Liver (tissue), 9 donors: ENCODE results near the gene HOXA5. TPM values are rescaled to one million over a fixed set of nuclear protein-coding genes. Genes with fewer than 3 reads are reported as not detected.

Experiments
- DNase-seq: peaks from one replicate; pipeline ENCODE4 v3.0.0-alpha.2; 2017; ENCODE audit warnings: low spot score
- H3K27ac ChIP-seq, 2 donors: one replicate each; pipeline ENCODE4 v1.7.0; 2013; ENCODE audit warnings: inconsistent platforms in 2 of 2, low read length in 2 of 2, control low read depth in 1 of 2, low read depth in 1 of 2, mild to moderate bottlenecking in 1 of 2
- H3K27me3 ChIP-seq, 4 donors: one replicate each; pipeline versions ENCODE4 v1.6.1 to v1.7.0; 2013; ENCODE audit warnings: low read length in 3 of 4, inconsistent platforms in 1 of 4, mild to moderate bottlenecking in 1 of 4, moderate library complexity in 1 of 4; ENCODE audit not compliant: control insufficient read depth in 4 of 4, insufficient read depth in 4 of 4
- H3K36me3 ChIP-seq, 4 donors: one replicate each; pipeline versions ENCODE4 v1.6.1 to v1.7.0; 2013; ENCODE audit warnings: low read length in 3 of 4, mild to moderate bottlenecking in 3 of 4, low read depth in 1 of 4, moderate library complexity in 1 of 4; ENCODE audit not compliant: control insufficient read depth in 4 of 4, insufficient read depth in 3 of 4
- H3K4me1 ChIP-seq, 4 donors: one replicate each; pipeline versions ENCODE4 v1.6.1 to v1.7.0; 2013; ENCODE audit warnings: low read length in 3 of 4, mild to moderate bottlenecking in 3 of 4, moderate library complexity in 1 of 4; ENCODE audit not compliant: control insufficient read depth in 4 of 4, insufficient read depth in 4 of 4
- H3K4me3 ChIP-seq, 3 donors: one replicate each; pipeline versions ENCODE4 v1.6.1 to v1.7.0; 2013; ENCODE audit warnings: low read length in 3 of 3, control low read depth in 1 of 3, low read depth in 1 of 3, mild to moderate bottlenecking in 1 of 3
- H3K9ac ChIP-seq, 2 donors: one replicate each; pipeline ENCODE4 v1.7.0; 2013; ENCODE audit warnings: low read length in 2 of 2, mild to moderate bottlenecking in 2 of 2, moderate library complexity in 2 of 2, control low read depth in 1 of 2, low read depth in 1 of 2
- H3K9me3 ChIP-seq, 4 donors: one replicate each; pipeline versions ENCODE4 v1.6.1 to v1.7.0; 2013; ENCODE audit warnings: low read length in 3 of 4; ENCODE audit not compliant: control insufficient read depth in 4 of 4
- EGR1 ChIP-seq, 2 donors: IDR thresholded peaks; 2 replicates each; pipeline ENCODE4 v1.6.1; 2016 to 2018; ENCODE audit warnings: antibody characterized with exemption in 2 of 2, low read depth in 2 of 2
- FOXA1 ChIP-seq: IDR thresholded peaks from 2 replicates; pipeline ENCODE4 v1.6.1; 2016; ENCODE audit warnings: antibody characterized with exemption
- HNF4A ChIP-seq, 2 donors: conservative IDR thresholded peaks; 2 replicates each; pipeline ENCODE4 v1.6.1; 2016; ENCODE audit warnings: antibody characterized with exemption in 2 of 2, mild to moderate bottlenecking in 2 of 2
- HNF4G ChIP-seq: IDR thresholded peaks from 2 replicates; pipeline ENCODE4 v1.6.1; 2016; ENCODE audit warnings: antibody characterized with exemption
- RAD21 ChIP-seq, 2 donors: IDR thresholded peaks; 2 replicates each; pipeline ENCODE4 v1.6.1; 2016; ENCODE audit warnings: antibody characterized with exemption in 2 of 2, mild to moderate bottlenecking in 2 of 2
- SP1 ChIP-seq: IDR thresholded peaks from 2 replicates; pipeline ENCODE4 v1.6.1; 2018; ENCODE audit warnings: antibody characterized with exemption, mild to moderate bottlenecking
- TAF1 ChIP-seq: conservative IDR thresholded peaks from 2 replicates; pipeline ENCODE4 v1.6.1; 2016; ENCODE audit warnings: antibody characterized with exemption, mild to moderate bottlenecking
- WGBS: extraction: QIAGEN DNeasy Blood & Tissue Kit; methylation state at CpG from one replicate; pipeline ENCODE4 v1.1.7; 2013; 5-methylcytosine and 5-hydroxymethylcytosine counted together
- polyA plus RNA-seq, 2 donors: library from polyadenylated mRNA; stranded (reverse) in 1 of 2; unstranded in 1 of 2; fragments of 200-250 nt in 1 of 2; fragments of >200 nt in 1 of 2; fragmentation: Nextera tagmentation in 1 of 2; extraction: Ambion mirVana in 1 of 2; gene quantifications; one replicate each; pipeline versions ENCODE4 v1.2.1 to v1.2.3, GENCODE V29; 2013 to 2015
- total RNA-seq, 2 donors: library from RNA; depleted of rRNA; stranded (reverse); fragments of >200 nt; gene quantifications; one replicate each; pipeline ENCODE4 v1.2.3, GENCODE V29; 2014
- TF ChIP-seq, protein P1 (sequence below): fragments of 150-350 bp; IDR thresholded peaks from 2 replicates; pipeline ENCODE4 v1.5.1; 2017; ENCODE audit warnings: improper control_type of control experiment, low read depth, low read length; ENCODE audit not compliant: missing input control
- TF ChIP-seq, protein P2 (sequence below): IDR thresholded peaks from 2 replicates; pipeline ENCODE4 v1.6.1; 2016; ENCODE audit warnings: antibody characterized with exemption, mild to moderate bottlenecking
- TF ChIP-seq, protein P3 (sequence below): IDR thresholded peaks from 2 replicates; pipeline ENCODE4 v1.6.1; 2016; ENCODE audit warnings: antibody characterized with exemption
- TF ChIP-seq, protein P4 (sequence below): IDR thresholded peaks from 2 replicates; pipeline ENCODE4 v1.6.1; 2016; ENCODE audit warnings: antibody characterized with exemption
- TF ChIP-seq, protein P5 (sequence below): IDR thresholded peaks from 2 replicates; pipeline ENCODE4 v1.6.1; 2016; ENCODE audit warnings: antibody characterized with exemption
- donor health status: healthy.
- donor health status: healthy.
- donor health status: healthy.
- donor health status: healthy.
- donor health status: healthy.

The HOXA5 gene
- total and polyA plus RNA-seq, 4 donors = 0.40 to 2.1 (median 0.66) TPM

DNA sequence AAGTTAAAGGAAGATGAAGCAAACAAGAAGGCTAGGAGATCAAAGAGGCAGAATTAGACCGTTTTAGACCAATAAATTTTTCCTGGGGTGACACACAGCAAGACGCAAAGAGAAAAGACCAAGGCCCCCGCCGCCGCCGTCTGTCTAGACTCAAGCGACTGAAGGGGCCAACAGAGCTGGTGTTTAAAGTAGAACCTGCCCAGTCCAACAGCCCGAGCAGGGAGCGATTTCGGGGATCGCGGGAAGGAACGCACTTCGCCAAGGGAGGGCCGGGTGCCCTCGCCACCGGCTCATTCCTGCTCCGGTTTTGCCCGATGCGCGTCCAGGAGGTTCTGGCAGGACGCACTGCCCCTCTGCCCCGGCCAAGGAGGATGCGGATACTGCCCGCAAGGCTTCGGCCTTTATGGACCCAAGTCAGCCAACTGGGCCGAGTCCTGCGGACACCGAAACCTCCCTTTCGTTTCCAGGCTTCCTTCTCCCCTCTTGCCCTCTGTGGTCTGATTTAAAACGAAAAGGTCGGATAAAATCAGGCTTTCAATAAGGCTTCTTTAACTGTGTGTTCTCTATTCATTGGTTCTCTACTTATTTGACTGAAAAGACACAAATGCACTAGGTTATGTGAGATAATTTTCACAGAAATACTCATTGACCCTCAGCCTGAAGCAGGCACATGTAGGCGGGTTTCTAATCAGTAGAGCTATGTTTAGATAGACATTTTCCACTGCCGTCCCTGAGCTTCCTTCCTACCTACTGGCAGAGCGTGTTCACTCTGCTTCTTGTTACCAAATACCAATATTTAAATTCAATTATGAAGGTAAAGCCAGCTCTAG is 15.2 kb upstream of the HOXA5 start (continued):
- TF ChIP-seq, protein P1, sequence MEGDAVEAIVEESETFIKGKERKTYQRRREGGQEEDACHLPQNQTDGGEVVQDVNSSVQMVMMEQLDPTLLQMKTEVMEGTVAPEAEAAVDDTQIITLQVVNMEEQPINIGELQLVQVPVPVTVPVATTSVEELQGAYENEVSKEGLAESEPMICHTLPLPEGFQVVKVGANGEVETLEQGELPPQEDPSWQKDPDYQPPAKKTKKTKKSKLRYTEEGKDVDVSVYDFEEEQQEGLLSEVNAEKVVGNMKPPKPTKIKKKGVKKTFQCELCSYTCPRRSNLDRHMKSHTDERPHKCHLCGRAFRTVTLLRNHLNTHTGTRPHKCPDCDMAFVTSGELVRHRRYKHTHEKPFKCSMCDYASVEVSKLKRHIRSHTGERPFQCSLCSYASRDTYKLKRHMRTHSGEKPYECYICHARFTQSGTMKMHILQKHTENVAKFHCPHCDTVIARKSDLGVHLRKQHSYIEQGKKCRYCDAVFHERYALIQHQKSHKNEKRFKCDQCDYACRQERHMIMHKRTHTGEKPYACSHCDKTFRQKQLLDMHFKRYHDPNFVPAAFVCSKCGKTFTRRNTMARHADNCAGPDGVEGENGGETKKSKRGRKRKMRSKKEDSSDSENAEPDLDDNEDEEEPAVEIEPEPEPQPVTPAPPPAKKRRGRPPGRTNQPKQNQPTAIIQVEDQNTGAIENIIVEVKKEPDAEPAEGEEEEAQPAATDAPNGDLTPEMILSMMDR = no peak
- TF ChIP-seq SP1 = no peak
- TF ChIP-seq, protein P2, sequence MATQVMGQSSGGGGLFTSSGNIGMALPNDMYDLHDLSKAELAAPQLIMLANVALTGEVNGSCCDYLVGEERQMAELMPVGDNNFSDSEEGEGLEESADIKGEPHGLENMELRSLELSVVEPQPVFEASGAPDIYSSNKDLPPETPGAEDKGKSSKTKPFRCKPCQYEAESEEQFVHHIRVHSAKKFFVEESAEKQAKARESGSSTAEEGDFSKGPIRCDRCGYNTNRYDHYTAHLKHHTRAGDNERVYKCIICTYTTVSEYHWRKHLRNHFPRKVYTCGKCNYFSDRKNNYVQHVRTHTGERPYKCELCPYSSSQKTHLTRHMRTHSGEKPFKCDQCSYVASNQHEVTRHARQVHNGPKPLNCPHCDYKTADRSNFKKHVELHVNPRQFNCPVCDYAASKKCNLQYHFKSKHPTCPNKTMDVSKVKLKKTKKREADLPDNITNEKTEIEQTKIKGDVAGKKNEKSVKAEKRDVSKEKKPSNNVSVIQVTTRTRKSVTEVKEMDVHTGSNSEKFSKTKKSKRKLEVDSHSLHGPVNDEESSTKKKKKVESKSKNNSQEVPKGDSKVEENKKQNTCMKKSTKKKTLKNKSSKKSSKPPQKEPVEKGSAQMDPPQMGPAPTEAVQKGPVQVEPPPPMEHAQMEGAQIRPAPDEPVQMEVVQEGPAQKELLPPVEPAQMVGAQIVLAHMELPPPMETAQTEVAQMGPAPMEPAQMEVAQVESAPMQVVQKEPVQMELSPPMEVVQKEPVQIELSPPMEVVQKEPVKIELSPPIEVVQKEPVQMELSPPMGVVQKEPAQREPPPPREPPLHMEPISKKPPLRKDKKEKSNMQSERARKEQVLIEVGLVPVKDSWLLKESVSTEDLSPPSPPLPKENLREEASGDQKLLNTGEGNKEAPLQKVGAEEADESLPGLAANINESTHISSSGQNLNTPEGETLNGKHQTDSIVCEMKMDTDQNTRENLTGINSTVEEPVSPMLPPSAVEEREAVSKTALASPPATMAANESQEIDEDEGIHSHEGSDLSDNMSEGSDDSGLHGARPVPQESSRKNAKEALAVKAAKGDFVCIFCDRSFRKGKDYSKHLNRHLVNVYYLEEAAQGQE = no peak
- TF ChIP-seq HNF4G = no peak

DNA sequence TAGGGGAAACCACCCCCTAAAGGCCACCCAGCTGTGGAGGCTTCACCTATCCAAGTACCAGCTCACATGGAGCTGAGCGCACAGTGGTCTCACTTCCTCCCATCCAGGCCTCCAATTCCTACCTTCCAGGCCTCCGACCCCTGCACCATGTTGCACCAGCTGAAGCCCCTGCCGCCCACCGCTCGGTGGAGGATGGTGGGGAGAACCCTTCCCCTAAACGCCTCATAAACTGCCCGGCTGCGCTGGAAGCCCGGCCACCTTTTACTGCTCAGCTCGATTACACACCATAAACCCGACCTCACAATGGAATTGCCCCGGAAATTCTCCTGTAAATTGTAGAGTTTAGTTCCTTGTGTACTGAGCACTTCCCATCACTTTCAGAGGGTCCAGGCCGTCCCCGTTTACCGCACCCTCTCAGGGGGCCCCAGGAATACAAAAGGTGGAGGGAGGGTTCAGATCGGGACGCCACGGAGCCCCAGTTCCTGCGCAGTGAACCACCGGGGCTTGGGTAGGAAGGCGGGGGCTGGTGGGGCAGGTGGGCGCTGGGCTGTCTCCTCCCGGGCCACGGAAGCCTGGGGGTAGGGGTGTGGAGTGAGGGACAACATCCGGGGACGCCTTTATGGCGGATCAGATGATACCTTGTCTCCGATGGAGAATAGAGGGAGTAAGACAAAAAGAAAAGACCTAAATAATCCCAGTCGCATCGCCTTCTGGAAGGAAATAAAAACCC is 14.4 kb upstream of the HOXA5 start:
- DNase-seq = no peak
- H3K36me3 ChIP-seq = no peaks in the 10 kb centered on the region
- H3K27me3 ChIP-seq = peaks cover 15 to 53% (median 32%) of the 10 kb centered on the region in 4 donors
- H3K9me3 ChIP-seq = peaks cover 0 to 5% (median 0%) of the 10 kb centered on the region in 4 donors
- peaks cover 11 to 30% (median 17%) of the 10 kb centered on the region in 4 donors for H3K4me1 ChIP-seq
- 10% methylated on average over 30 of the region's 30 CpGs for WGBS
- no peak overlapping the region for H3K4me3 ChIP-seq
- H3K27ac ChIP-seq = no peak overlapping the region
- no peak overlapping the region for H3K9ac ChIP-seq
- TF ChIP-seq EGR1 (IDR thresholded peaks at IDR 0.05; ENCODE audit: low read depth in 2 of 2) = no peak
- TF ChIP-seq TAF1 = no peak
- TF ChIP-seq, protein P3, sequence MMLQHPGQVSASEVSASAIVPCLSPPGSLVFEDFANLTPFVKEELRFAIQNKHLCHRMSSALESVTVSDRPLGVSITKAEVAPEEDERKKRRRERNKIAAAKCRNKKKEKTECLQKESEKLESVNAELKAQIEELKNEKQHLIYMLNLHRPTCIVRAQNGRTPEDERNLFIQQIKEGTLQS = no peak
- TF ChIP-seq FOXA1 = no peak
- TF ChIP-seq, protein P4, sequence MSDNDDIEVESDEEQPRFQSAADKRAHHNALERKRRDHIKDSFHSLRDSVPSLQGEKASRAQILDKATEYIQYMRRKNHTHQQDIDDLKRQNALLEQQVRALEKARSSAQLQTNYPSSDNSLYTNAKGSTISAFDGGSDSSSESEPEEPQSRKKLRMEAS = no peak
- no peak for TF ChIP-seq HNF4A (conservative IDR thresholded peaks at IDR 0.05)
- no peak for TF ChIP-seq SP1
- TF ChIP-seq, protein P5, sequence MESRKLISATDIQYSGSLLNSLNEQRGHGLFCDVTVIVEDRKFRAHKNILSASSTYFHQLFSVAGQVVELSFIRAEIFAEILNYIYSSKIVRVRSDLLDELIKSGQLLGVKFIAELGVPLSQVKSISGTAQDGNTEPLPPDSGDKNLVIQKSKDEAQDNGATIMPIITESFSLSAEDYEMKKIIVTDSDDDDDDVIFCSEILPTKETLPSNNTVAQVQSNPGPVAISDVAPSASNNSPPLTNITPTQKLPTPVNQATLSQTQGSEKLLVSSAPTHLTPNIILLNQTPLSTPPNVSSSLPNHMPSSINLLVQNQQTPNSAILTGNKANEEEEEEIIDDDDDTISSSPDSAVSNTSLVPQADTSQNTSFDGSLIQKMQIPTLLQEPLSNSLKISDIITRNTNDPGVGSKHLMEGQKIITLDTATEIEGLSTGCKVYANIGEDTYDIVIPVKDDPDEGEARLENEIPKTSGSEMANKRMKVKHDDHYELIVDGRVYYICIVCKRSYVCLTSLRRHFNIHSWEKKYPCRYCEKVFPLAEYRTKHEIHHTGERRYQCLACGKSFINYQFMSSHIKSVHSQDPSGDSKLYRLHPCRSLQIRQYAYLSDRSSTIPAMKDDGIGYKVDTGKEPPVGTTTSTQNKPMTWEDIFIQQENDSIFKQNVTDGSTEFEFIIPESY = no peak
- no peak for TF ChIP-seq RAD21 (IDR thresholded peaks at IDR 0.05)
